Measurements from ENCODE around the gene DAPK2.

Gene DAPK2

GRCh38 chr15:63991706-63992105 lies 54.6 kb downstream of the DAPK2 start:
- no peak for DNase-seq (ENCODE audit: low read depth)
- TF ChIP-seq, protein P1, sequence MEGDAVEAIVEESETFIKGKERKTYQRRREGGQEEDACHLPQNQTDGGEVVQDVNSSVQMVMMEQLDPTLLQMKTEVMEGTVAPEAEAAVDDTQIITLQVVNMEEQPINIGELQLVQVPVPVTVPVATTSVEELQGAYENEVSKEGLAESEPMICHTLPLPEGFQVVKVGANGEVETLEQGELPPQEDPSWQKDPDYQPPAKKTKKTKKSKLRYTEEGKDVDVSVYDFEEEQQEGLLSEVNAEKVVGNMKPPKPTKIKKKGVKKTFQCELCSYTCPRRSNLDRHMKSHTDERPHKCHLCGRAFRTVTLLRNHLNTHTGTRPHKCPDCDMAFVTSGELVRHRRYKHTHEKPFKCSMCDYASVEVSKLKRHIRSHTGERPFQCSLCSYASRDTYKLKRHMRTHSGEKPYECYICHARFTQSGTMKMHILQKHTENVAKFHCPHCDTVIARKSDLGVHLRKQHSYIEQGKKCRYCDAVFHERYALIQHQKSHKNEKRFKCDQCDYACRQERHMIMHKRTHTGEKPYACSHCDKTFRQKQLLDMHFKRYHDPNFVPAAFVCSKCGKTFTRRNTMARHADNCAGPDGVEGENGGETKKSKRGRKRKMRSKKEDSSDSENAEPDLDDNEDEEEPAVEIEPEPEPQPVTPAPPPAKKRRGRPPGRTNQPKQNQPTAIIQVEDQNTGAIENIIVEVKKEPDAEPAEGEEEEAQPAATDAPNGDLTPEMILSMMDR (IDR thresholded peaks at IDR 0.05; ENCODE audit: control insufficient read depth, extremely low read depth, insufficient read depth) = no peak
- no peak overlapping the region for H3K4me3 ChIP-seq (ENCODE audit: low read depth, low read length)

DNA sequence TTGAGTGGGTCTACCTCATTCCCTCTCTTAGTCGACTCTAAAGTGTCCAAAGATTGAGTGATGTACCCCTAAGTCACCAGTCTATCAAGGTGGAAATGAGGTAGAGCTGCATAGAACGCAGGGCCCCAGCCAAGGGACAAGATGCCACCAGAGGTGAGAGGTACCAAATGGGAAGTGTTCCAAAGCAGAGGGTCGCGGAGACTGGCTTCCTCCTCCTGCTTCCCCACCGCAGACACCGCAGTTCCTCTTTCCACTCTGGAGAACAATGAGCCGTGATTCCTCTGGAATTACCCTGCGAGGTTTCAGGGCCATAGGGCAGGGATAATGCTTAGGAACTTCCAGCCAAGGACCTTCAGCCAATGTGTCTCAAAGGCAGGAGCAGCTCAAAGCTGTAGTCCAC lies 55.8 kb downstream of the DAPK2 start:
- TF ChIP-seq, protein P1 (IDR thresholded peaks at IDR 0.05; ENCODE audit: control insufficient read depth, extremely low read depth, insufficient read depth) = no peak
- no peak overlapping the region for H3K4me3 ChIP-seq (ENCODE audit: low read depth, low read length)
- no peak for DNase-seq (ENCODE audit: low read depth)

DNA sequence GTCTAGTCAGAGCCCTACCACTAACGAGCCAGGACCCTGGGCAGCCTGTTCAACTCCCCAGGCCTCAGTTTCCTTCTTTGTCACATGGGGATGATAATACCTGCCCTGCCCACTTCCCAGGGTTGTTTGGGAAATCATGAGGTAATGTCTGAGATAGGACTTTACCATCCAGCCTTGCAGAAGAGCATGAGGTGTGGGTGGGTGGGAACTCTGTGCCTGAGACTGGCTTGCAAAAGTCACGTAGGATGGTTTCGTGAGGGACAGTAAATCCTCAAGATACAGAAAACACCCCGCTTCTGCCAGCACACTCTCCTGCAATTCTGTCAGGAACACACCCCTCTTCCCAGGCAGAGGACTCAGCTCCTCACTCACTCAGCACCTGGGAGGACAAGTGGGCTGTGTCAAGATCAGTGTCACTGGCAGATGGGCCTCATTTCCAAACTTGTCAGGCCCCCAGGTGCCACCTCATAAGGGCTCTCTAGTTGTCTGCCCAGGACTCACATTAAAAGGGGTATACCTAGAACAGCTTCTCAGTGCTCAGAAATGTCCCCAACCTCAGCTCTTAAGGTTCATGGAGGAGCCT lies 58.4 kb downstream of the DAPK2 start:
- TF ChIP-seq, protein P1 (IDR thresholded peaks at IDR 0.05; ENCODE audit: control insufficient read depth, extremely low read depth, insufficient read depth) = no peak
- no peak for DNase-seq (ENCODE audit: low read depth)
- no peak overlapping the region for H3K4me3 ChIP-seq (ENCODE audit: low read depth, low read length)

DNA sequence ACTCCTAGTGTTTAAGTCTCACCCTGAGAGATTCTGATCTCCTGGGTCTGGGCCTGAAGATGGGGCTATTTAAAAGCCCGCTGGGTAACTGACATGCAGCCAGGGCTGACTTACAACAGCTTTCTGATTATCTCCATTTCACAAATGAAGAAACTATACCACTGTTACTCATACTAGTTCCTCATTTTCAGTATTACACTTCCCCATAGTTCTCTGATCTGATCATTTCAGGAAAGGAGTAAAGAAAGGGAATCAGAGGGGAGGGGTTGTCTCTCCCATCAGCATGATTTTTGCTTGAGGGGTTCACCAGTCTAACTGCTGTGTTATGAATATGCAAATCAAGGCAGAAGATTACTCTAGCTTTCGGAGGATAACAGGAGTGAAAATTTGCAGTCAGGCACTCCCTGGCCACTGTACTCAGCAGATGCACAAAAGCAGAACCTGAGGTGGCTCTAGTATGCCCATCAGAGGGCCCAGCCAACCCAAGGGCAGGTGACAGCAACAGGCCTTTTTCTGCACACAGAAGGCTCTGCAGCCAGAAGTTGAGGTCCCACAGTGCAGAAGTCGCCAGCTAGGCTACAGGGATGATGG lies 59.4 kb downstream of the DAPK2 start:
- no peak for DNase-seq (ENCODE audit: low read depth)
- no peak overlapping the region for H3K4me3 ChIP-seq (ENCODE audit: low read depth, low read length)

DNA sequence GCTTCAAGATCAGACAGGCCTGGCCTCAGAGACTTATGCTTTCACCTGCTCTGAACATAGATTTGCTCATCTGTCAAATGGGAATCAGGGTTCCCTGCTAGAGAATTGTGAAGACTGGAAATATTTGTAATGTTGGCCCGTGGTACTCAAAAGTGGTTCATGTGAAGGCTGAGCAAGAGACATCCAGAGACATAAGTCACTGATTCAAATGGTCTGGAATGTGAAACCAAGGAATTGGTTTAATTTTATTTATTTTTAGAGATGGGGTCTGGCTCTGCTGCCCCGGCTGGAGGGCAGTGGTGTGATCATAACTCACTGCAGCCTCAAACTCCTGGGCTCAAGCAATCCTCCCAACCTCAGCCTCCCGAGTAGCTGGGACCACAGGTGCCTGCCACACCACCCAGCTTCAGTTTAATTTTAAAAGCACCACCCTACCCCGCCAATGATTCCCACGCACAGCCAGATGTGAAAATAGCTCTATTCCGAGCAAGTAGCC lies 60.1 kb downstream of the DAPK2 start:
- no peak overlapping the region for H3K4me3 ChIP-seq (ENCODE audit: low read depth, low read length)
- TF ChIP-seq, protein P1 (IDR thresholded peaks at IDR 0.05; ENCODE audit: control insufficient read depth, extremely low read depth, insufficient read depth) = no peak
- DNase-seq (ENCODE audit: low read depth) = no peak

More for the DNA sequence above, 59.4 kb downstream of the DAPK2 start:
- TF ChIP-seq, protein P1 (IDR thresholded peaks at IDR 0.05; ENCODE audit: control insufficient read depth, extremely low read depth, insufficient read depth) = no peak

DNA sequence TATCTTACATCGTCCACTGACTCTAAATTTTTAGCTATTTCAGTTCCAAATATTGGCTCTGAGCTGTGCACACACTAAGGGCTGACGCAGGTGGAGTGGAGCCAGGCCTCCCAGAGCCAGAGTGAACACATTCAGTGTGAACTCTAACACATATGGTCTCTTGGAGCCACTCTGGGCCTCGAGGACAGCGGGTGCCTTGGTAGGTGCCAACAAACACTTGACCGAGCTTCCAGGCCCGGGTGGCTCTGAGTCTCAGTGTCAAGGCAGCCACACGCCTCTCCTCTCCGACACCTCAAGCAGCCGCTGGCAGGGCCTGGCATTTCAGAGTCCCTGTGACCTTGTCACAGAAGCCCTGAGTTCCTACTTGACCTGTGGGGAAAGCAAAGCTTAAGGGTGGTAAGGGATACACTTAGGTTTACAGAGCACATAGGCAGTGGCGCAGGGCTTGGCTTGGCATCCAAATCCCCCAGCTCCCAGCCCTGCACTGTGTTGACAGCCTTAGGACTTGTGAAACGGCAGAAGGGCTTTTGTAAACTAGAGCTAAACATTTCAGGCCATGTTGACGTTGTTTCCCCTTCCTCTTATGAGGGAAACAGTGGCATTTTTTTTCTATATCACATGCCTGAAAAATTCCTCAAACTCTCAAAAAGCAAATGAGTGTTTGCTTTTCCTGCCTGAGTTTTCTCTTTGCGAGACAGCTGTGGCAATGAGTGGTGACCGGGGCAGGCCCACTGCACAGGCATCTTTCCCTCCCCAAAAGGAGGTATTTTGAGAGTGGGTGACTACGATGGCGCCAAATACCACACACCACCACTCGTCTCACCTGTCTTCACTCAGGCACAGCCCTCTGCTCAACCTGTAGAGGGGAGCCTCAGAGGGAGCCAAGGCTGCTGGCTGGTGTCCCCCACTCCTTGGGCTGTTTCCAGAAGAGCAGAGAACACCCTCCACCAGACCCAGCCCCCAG lies 60.8 kb downstream of the DAPK2 start:
- TF ChIP-seq, protein P1 (IDR thresholded peaks at IDR 0.05; ENCODE audit: control insufficient read depth, extremely low read depth, insufficient read depth) = no peak
- no peak for DNase-seq (ENCODE audit: low read depth)
- no peak overlapping the region for H3K4me3 ChIP-seq (ENCODE audit: low read depth, low read length)

Measured in LNCaP clone FGC (cell line).